Loucy (cell line): ENCODE results near the gene KAT2A.

Experiments used
- H2AFZ ChIP-seq: fragments of 200-600 bp; sonication (generic); 2 replicates; pipeline ENCODE4 v1.6.0; 2016; ENCODE audit warnings: antibody characterized with exemption, mild to moderate bottlenecking, low read length, moderate library complexity
- H3F3A ChIP-seq: fragments of 200-600 bp; 2 replicates; pipeline ENCODE4 v1.6.0; 2016; ENCODE audit warnings: antibody characterized with exemption, low read depth, mild to moderate bottlenecking
- H3K27me3 ChIP-seq: fragments of 200-600 bp; sonication (generic); 2 replicates; pipeline ENCODE4 v1.6.1; 2014; ENCODE audit warnings: low read length, mild to moderate bottlenecking; ENCODE audit not compliant: insufficient read depth, poor library complexity, severe bottlenecking
- H3K36me3 ChIP-seq: fragments of 200-600 bp; sonication (generic); 2 replicates; pipeline ENCODE4 v1.6.1; 2016; ENCODE audit warnings: low read length; ENCODE audit not compliant: insufficient read depth
- H3K4me1 ChIP-seq: fragments of 200-600 bp; sonication (generic); 2 replicates; pipeline ENCODE4 v1.5.1; 2014; ENCODE audit warnings: low read length, mild to moderate bottlenecking; ENCODE audit not compliant: insufficient read depth, poor library complexity, severe bottlenecking
- H3K4me2 ChIP-seq: fragments of 200-600 bp; sonication (generic); 2 replicates; pipeline ENCODE4 v1.6.0; 2014; ENCODE audit warnings: antibody characterized with exemption, low read length, low read depth, mild to moderate bottlenecking; ENCODE audit not compliant: poor library complexity, severe bottlenecking
- H3K4me3 ChIP-seq: fragments of 200-600 bp; sonication (generic); 2 replicates; pipeline ENCODE4 v1.5.1; 2014; ENCODE audit warnings: low read length, mild to moderate bottlenecking, mixed read lengths; ENCODE audit not compliant: poor library complexity, severe bottlenecking
- H3K79me2 ChIP-seq: fragments of 200-600 bp; sonication (generic); 2 replicates; pipeline ENCODE4 v1.6.1; 2014; ENCODE audit warnings: low read length; ENCODE audit not compliant: insufficient read depth
- H3K9ac ChIP-seq: fragments of 200-600 bp; sonication (generic); 2 replicates; pipeline ENCODE4 v1.6.0; 2014; ENCODE audit warnings: mild to moderate bottlenecking, low read depth, low read length, moderate library complexity; ENCODE audit not compliant: poor library complexity, severe bottlenecking
- H3K9me2 ChIP-seq: fragments of 200-600 bp; sonication (generic); replicated peaks from 2 replicates; pipeline ENCODE4 v1.6.1; 2016; ENCODE audit warnings: low read depth, low read length, mixed read lengths
- H3K9me3 ChIP-seq: fragments of 200-600 bp; sonication (generic); 2 replicates; pipeline ENCODE4 v1.6.1; 2014; ENCODE audit warnings: mild to moderate bottlenecking, antibody characterized with exemption, low read length, low read depth; ENCODE audit not compliant: insufficient read depth
- H4K20me1 ChIP-seq: fragments of 200-600 bp; sonication (generic); 2 replicates; pipeline ENCODE4 v1.6.0; 2014; ENCODE audit warnings: antibody characterized with exemption, low read length, mild to moderate bottlenecking; ENCODE audit not compliant: insufficient read depth, poor library complexity, severe bottlenecking
- CTCF ChIP-seq: fragments of 200-600 bp; sonication (generic); conservative IDR thresholded peaks from 2 replicates; pipeline ENCODE4 v1.5.1; 2014; ENCODE audit warnings: mild to moderate bottlenecking, antibody characterized with exemption, low read length
- EZH2phosphoT487 ChIP-seq: fragments of 200-600 bp; IDR thresholded peaks from 2 replicates; pipeline ENCODE4 v1.6.1; 2018; ENCODE audit warnings: antibody characterized with exemption, mild to moderate bottlenecking, moderate library complexity, borderline replicate concordance

The KAT2A gene

GRCh38 chr17:42111871-42112551 lies 9.2 kb downstream of the KAT2A start:
- Histone ChIP-seq H3K36me3 (no peaks in the 10 kb centered on the region), H3F3A (no peaks in the 10 kb centered on the region), H3K4me3 (peak overlapping the region; percentile 82), H3K79me2 (peaks cover 9% of the 10 kb centered on the region; the same call in 1 of the 2 replicates), H4K20me1 (no peaks in the 10 kb centered on the region), H3K9me3 (no peaks in the 10 kb centered on the region), H3K4me1 (peaks cover 30% of the 10 kb centered on the region), H3K9ac (peak overlapping the region; percentile 95), H2AFZ (peak overlapping the region; percentile 7; the same call in 1 of the 2 replicates), H3K27me3 (no peaks in the 10 kb centered on the region), H3K9me2 (no peaks in the 10 kb centered on the region), H3K4me2 (peak overlapping the region; percentile 79)
- no peak for TF ChIP-seq EZH2phosphoT487
- no peak for TF ChIP-seq CTCF

GRCh38 chr17:42111265-42111636 lies 9.9 kb downstream of the KAT2A start:
- no peak overlapping the region for H2AFZ ChIP-seq
- H4K20me1 ChIP-seq: no peaks in the 10 kb centered on the region
- H3K9me3 ChIP-seq: no peaks in the 10 kb centered on the region
- H3K9me2 ChIP-seq: no peaks in the 10 kb centered on the region
- H3K79me2 ChIP-seq: peaks cover 9% of the 10 kb centered on the region; the same call in 1 of the 2 replicates
- no peaks in the 10 kb centered on the region for H3K36me3 ChIP-seq
- TF ChIP-seq EZH2phosphoT487: no peak
- TF ChIP-seq CTCF: no peak
- H3F3A ChIP-seq: no peaks in the 10 kb centered on the region
- H3K4me3 ChIP-seq: peak overlapping the region; percentile 82
- no peaks in the 10 kb centered on the region for H3K27me3 ChIP-seq
- H3K9ac ChIP-seq: peak overlapping the region; percentile 95
- peak overlapping the region; percentile 79 for H3K4me2 ChIP-seq
- peaks cover 30% of the 10 kb centered on the region for H3K4me1 ChIP-seq

GRCh38 chr17:42110301-42111264 lies 10.6 kb downstream of the KAT2A start:
- H3K4me2 ChIP-seq: peak overlapping the region; percentile 79
- peaks cover 30% of the 10 kb centered on the region for H3K4me1 ChIP-seq
- H3K9ac ChIP-seq: peak overlapping the region; percentile 95
- no peaks in the 10 kb centered on the region for H4K20me1 ChIP-seq
- H3F3A ChIP-seq: no peaks in the 10 kb centered on the region
- no peak overlapping the region for H2AFZ ChIP-seq
- no peaks in the 10 kb centered on the region for H3K9me2 ChIP-seq
- no peaks in the 10 kb centered on the region for H3K9me3 ChIP-seq
- peaks cover 9% of the 10 kb centered on the region; the same call in 1 of the 2 replicates for H3K79me2 ChIP-seq
- no peaks in the 10 kb centered on the region for H3K36me3 ChIP-seq
- peak overlapping the region; percentile 82 for H3K4me3 ChIP-seq
- no peaks in the 10 kb centered on the region for H3K27me3 ChIP-seq
- TF ChIP-seq EZH2phosphoT487: no peak
- TF ChIP-seq CTCF: no peak
